Activated T-cell treated with anti-CD3 and anti-CD28 coated beads for 1 hour (primary cell): Measurements from ENCODE around the gene PTK6.
"Not testable (repeated sequence)": the region's sequence is repeated elsewhere in the genome, so short reads cannot be mapped to it uniquely, and the experiment has no call there.

Experiments
- DNase-seq: peaks from one replicate; pipeline ENCODE4 v3.0.0-alpha.2; 2020; ENCODE audit warnings: low read depth

The PTK6 gene

GRCh38 chr20:63568986-63569949, 32.1 kb upstream of the PTK6 start:
- no peak for DNase-seq

- no peak for DNase-seq
Observed at GRCh38 chr20:63568170-63568981, 31.2 kb upstream of the PTK6 start.

- DNase-seq: no peak
Observed at GRCh38 chr20:63567386-63568169, 30.4 kb upstream of the PTK6 start.

- no peak for DNase-seq
Observed at GRCh38 chr20:63567136-63567385, 29.9 kb upstream of the PTK6 start.

- DNase-seq: no peak
Observed at GRCh38 chr20:63566395-63567135, 29.4 kb upstream of the PTK6 start.

GRCh38 chr20:63565699-63566335, 28.6 kb upstream of the PTK6 start:
- no peak for DNase-seq

- no peak for DNase-seq
Observed at GRCh38 chr20:63565021-63565698, 28.0 kb upstream of the PTK6 start.

GRCh38 chr20:63564036-63564810, 27.0 kb upstream of the PTK6 start:
- DNase-seq: no peak

GRCh38 chr20:63563225-63563935, 26.2 kb upstream of the PTK6 start:
- DNase-seq: no peak

GRCh38 chr20:63562461-63563224, 25.5 kb upstream of the PTK6 start:
- DNase-seq: no peak

- no peak for DNase-seq
Observed at GRCh38 chr20:63561624-63562396, 24.6 kb upstream of the PTK6 start.

GRCh38 chr20:63560856-63561609, 23.9 kb upstream of the PTK6 start:
- no peak for DNase-seq

GRCh38 chr20:63560333-63560805, 23.2 kb upstream of the PTK6 start:
- DNase-seq: no peak

- not testable (repeated sequence) for DNase-seq
Observed at GRCh38 chr20:63559485-63560332, 22.5 kb upstream of the PTK6 start.

GRCh38 chr20:63558804-63559484, 21.8 kb upstream of the PTK6 start:
- DNase-seq: no peak
